Peyer's patch (tissue), 4 donors: ENCODE measurements around the gene DNAJC17. TPM values are rescaled to one million over a fixed set of nuclear protein-coding genes. Genes with fewer than 3 reads are reported as not detected.

Experiments
- DNase-seq, 3 donors: peaks; one replicate each; pipeline ENCODE4 v3.0.0-alpha.2; 2017 to 2019
- H3K27ac ChIP-seq, 4 donors: fragments of 200-600 bp; sonication (generic); one replicate each; pipeline ENCODE4 v1.5.1; 2016 to 2019
- H3K27me3 ChIP-seq, 2 donors: fragments of 200-600 bp; sonication (generic); one replicate each; pipeline ENCODE4 v1.5.1; 2019
- H3K36me3 ChIP-seq, 3 donors: fragments of 200-600 bp; sonication (generic); one replicate each; pipeline ENCODE4 v1.5.1; 2016 to 2019
- H3K4me1 ChIP-seq, 4 donors: fragments of 200-600 bp; sonication (generic); one replicate each; pipeline ENCODE4 v1.5.1; 2016 to 2019
- H3K4me3 ChIP-seq, 4 donors: fragments of 200-600 bp; sonication (generic); 1 replicate in 3 of 4; 2 replicates in 1 of 4; pipeline ENCODE4 v1.5.1; 2016 to 2019; ENCODE audit warnings: mild to moderate bottlenecking in 1 of 4
- H3K9me3 ChIP-seq, 4 donors: fragments of 200-600 bp; sonication (generic); one replicate each; pipeline ENCODE4 v1.5.1; 2016 to 2019; ENCODE audit warnings: mild to moderate bottlenecking in 1 of 4
- CTCF ChIP-seq, 6 experiments: fragments of 450-650 bp in 4 of 6; fragments of 200-600 bp in 2 of 6; sonication (generic) in 1 of 6; IDR thresholded peaks; one replicate each; pipeline ENCODE4 v1.5.1; 2017 to 2019; ENCODE audit warnings: antibody characterized with exemption in 6 of 6, mild to moderate bottlenecking in 3 of 6, moderate library complexity in 1 of 6
- POLR2A ChIP-seq, 2 donors: fragments of 450-650 bp; IDR thresholded peaks; one replicate each; pipeline ENCODE4 v1.5.1; 2017; ENCODE audit warnings: antibody characterized with exemption in 2 of 2, mild to moderate bottlenecking in 2 of 2, moderate library complexity in 2 of 2
- total RNA-seq, 4 donors: library from RNA; depleted of rRNA; stranded (reverse); fragments of >200 nt; gene quantifications; one replicate each; pipeline ENCODE4 v1.1.0, GENCODE V29; 2016

The DNAJC17 gene
- total RNA-seq, 4 donors from 2014 or later = 26.9 to 37.1 (median 32.9) TPM

GRCh38 chr15:40767838-40768500 lies 39.3 kb downstream of the DNAJC17 start:
- H3K4me3 ChIP-seq = no peak overlapping the region
- H3K27ac ChIP-seq = peak overlapping the region; percentile 64 to 91 (median 78)
- no peaks in the 10 kb centered on the region for H3K27me3 ChIP-seq
- no peak for DNase-seq
- TF ChIP-seq CTCF (IDR thresholded peaks at IDR 0.05) (no peak), POLR2A (IDR thresholded peaks at IDR 0.05) (no peak)
- peaks cover 0 to 69% (median 29%) of the 10 kb centered on the region in 4 donors for H3K4me1 ChIP-seq
- H3K9me3 ChIP-seq = no peaks in the 10 kb centered on the region
- H3K36me3 ChIP-seq = peaks cover 0 to 12% (median 0%) of the 10 kb centered on the region in 3 donors

- H3K4me1 ChIP-seq = peaks cover 0 to 70% (median 30%) of the 10 kb centered on the region in 4 donors
- no peaks in the 10 kb centered on the region for H3K9me3 ChIP-seq
- TF ChIP-seq CTCF (IDR thresholded peaks at IDR 0.05) = no peak
- no peak for TF ChIP-seq POLR2A (IDR thresholded peaks at IDR 0.05)
- no peak overlapping the region for H3K4me3 ChIP-seq
- H3K36me3 ChIP-seq = peaks cover 0 to 12% (median 0%) of the 10 kb centered on the region in 3 donors
- DNase-seq = peak in 1 of 3 donors; percentile 37
- H3K27me3 ChIP-seq = no peaks in the 10 kb centered on the region
- no peak overlapping the region for H3K27ac ChIP-seq
These were observed 40.1 kb downstream of the DNAJC17 start for GRCh38 chr15:40766906-40767837.

- TF ChIP-seq POLR2A (IDR thresholded peaks at IDR 0.05) = no peak
- TF ChIP-seq CTCF (IDR thresholded peaks at IDR 0.05) = no peak
- Histone ChIP-seq H3K4me1 (peaks cover 0 to 70% (median 30%) of the 10 kb centered on the region in 4 donors), H3K27ac (no peak overlapping the region), H3K9me3 (no peaks in the 10 kb centered on the region), H3K27me3 (no peaks in the 10 kb centered on the region), H3K36me3 (peaks cover 0 to 12% (median 0%) of the 10 kb centered on the region in 3 donors), H3K4me3 (no peak overlapping the region)
- DNase-seq = no peak
These were observed 41.0 kb downstream of the DNAJC17 start for GRCh38 chr15:40766194-40766815.

- no peak for TF ChIP-seq CTCF (IDR thresholded peaks at IDR 0.05)
- TF ChIP-seq POLR2A (IDR thresholded peaks at IDR 0.05) = no peak
- no peaks in the 10 kb centered on the region for H3K9me3 ChIP-seq
- H3K4me1 ChIP-seq = peaks cover 0 to 56% (median 21%) of the 10 kb centered on the region in 4 donors
- H3K36me3 ChIP-seq = peaks cover 0 to 12% (median 0%) of the 10 kb centered on the region in 3 donors
- no peak for DNase-seq
- no peaks in the 10 kb centered on the region for H3K27me3 ChIP-seq
- H3K4me3 ChIP-seq = peak overlapping the region; percentile 50 to 80 (median 68)
- peak overlapping the region; percentile 80 to 92 (median 85) for H3K27ac ChIP-seq
These were observed 42.6 kb downstream of the DNAJC17 start for GRCh38 chr15:40764629-40765103.
